Measurements from ENCODE around the gene DLG5. TPM values are rescaled to one million over a fixed set of nuclear protein-coding genes. Genes with fewer than 3 reads are reported as not detected.

Gene DLG5
- total RNA-seq, 2 experiments from 2014 or later: 4.8 to 5.0 TPM

DNA sequence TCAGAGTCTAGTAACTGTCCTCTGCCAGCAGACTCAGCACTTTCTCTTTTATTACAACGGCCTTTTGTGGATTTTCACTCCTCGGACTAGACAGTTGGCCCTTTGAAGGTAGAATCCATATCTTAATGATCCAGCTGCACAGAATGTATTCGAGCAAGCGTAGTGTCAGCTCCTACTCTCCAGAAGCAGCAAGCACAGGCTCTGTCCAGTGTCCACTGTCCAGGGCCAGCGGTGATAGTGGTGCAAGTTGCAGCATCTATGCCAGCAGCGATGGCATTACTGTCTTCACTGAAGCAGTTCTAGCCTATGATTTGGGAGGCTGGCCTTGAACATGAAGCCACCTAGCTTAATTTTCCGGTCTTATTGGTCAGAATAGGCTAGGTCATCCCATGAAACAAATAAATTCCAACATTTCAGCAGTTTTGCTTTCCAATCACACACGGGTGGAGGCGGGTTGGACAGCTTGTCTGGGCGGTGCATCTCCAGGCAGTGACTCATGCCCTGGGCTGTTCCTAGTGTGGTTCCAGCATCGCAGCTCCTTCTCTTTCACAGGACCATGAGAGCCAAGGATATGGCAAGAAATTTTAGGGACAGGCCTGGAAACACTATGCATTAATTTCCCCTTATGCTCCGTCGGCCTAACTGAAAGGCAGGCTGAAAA lies 180.4 kb downstream of the DLG5 start:
- Mint-ChIP-seq H3K27ac (no peak overlapping the region), H3K27me3 (peaks cover 13% of the 10 kb centered on the region), H3K4me3 (no peak overlapping the region), H3K9me3 (peaks cover 8% of the 10 kb centered on the region), H3K36me3 (peaks cover 1% of the 10 kb centered on the region), H3K4me1 (no peaks in the 10 kb centered on the region)
- POLR2A ChIA-PET: no interaction called here
- no peak for ATAC-seq (ENCODE audit: low read depth)
- DNase-seq: no peak

DNA sequence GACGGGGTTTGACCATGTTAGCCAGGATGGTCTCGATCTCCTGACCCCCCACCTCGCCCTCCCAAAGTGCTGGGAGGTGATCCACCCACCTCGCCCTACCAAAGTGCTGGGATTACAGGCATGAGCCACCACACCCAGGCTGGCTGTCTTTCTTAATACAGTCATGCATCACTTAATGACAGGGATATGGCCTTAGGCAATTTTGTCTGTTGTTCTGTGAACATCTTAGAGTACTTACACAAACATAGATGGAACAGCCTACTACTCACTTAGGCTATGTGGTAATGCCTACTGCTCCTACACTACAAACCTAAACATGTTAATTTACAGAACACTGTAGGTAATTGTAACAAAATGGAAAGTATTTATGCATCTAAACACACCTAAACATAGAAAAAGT lies 182.3 kb downstream of the DLG5 start:
- DNase-seq (no peak), ATAC-seq (ENCODE audit: low read depth) (no peak)
- Mint-ChIP-seq H3K4me3 (no peak overlapping the region), H3K36me3 (no peaks in the 10 kb centered on the region), H3K9me3 (peaks cover 9% of the 10 kb centered on the region), H3K27ac (no peak overlapping the region), H3K4me1 (no peaks in the 10 kb centered on the region), H3K27me3 (peaks cover 9% of the 10 kb centered on the region)
- POLR2A ChIA-PET: no interaction called here

GRCh38 chr10:77742172-77742571 lies 184.4 kb downstream of the DLG5 start:
- peaks cover 12% of the 10 kb centered on the region for H3K27me3 Mint-ChIP-seq
- no peaks in the 10 kb centered on the region for H3K4me1 Mint-ChIP-seq
- ATAC-seq (ENCODE audit: low read depth): no peak
- H3K9me3 Mint-ChIP-seq: peaks cover 6% of the 10 kb centered on the region
- POLR2A ChIA-PET: no interaction called here
- H3K36me3 Mint-ChIP-seq: no peaks in the 10 kb centered on the region
- H3K4me3 Mint-ChIP-seq: no peak overlapping the region
- H3K27ac Mint-ChIP-seq: no peak overlapping the region
- DNase-seq: no peak

DNA sequence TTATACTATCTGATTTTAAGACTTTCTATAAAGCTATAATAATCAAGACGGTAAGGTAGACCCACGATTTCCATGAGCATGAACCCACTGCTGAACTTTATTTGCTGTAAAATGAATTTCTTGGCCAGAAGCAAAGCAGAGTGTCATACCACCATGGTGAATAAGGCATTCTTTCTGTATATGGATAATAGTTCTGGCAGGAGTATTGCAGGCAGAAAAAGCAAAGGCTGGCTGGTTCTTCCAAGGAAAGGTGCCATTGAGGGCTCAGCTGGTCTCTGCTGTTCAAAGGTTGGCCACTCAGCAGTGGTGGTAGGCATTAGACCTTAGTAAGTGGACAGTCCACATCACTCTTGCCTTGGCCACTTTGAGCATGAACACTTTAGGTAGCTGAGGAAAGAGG lies 184.8 kb downstream of the DLG5 start:
- Mint-ChIP-seq H3K27me3 (peaks cover 12% of the 10 kb centered on the region), H3K36me3 (no peaks in the 10 kb centered on the region), H3K4me1 (no peaks in the 10 kb centered on the region), H3K4me3 (no peak overlapping the region), H3K27ac (no peak overlapping the region), H3K9me3 (peaks cover 8% of the 10 kb centered on the region)
- DNase-seq: no peak
- no peak for ATAC-seq (ENCODE audit: low read depth)
- POLR2A ChIA-PET: no interaction called here

Other genes with a start within 250 kb of the DLG5 start
- 10 to 100 TPM; 18.7 to 20.2 TPM for gene POLR3A, start 102.8 kb upstream of the DLG5 start, total RNA-seq
- 1,000 to 10,000 TPM; 1,523 to 1,613 TPM for gene RPS24, start 107.1 kb upstream of the DLG5 start, total RNA-seq